HG02970 (cell line): Measurements from ENCODE around the gene SNAP29.
A peak's percentile ranks its signal among the peaks of the same experiment; 100 is the strongest.
"Not testable (repeated sequence)": the region's sequence is repeated elsewhere in the genome, so short reads cannot be mapped to it uniquely, and the experiment has no call there.

Source experiments
- ATAC-seq: cut with Tn5 transposase; IDR thresholded peaks from one replicate; pipeline ENCODE4 v1.9.1; 2021; ENCODE audit warnings: mild to moderate bottlenecking, moderate library complexity, moderate number of reproducible peaks; ENCODE audit not compliant: unreplicated experiment, low FRiP score

The SNAP29 gene

DNA sequence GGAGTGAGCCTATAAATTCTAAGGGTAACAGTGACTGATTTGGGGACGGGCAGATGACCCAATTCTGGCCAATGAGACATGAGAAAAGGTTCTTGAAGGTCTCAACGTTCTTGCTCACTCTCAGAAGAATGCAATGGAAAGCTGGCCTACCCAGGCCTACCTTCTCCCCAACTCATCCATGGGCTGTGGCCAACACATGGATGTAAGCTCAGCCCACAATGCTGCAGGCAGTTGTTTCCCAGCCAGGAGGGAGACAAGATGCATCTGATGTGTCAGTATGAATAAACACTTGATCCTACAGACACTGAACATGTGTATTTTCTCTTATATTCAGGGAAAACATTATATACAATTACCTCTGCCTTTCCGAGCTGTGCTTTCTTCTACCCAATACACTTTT lies 24.6 kb upstream of the SNAP29 start:
- no peak for ATAC-seq

DNA sequence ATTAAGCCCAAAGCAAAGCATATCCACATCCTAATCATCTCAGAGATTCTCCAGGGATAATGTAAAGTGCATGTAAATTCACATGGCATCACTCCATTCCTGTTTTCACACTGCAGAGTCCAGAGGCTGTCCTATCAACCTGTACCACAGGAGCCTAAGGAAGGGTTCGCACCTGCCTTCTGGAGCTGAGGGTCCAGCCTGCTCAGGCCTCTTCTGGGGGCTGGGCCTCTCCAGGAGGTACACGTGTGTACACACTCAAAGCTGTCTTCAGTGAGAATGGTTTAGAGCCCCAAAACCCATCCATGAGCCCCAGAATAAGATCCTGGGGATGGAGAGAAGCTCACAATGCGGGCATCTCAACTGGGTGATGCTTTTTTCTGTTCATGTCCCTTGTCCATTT lies 24.1 kb upstream of the SNAP29 start:
- ATAC-seq: no peak

DNA sequence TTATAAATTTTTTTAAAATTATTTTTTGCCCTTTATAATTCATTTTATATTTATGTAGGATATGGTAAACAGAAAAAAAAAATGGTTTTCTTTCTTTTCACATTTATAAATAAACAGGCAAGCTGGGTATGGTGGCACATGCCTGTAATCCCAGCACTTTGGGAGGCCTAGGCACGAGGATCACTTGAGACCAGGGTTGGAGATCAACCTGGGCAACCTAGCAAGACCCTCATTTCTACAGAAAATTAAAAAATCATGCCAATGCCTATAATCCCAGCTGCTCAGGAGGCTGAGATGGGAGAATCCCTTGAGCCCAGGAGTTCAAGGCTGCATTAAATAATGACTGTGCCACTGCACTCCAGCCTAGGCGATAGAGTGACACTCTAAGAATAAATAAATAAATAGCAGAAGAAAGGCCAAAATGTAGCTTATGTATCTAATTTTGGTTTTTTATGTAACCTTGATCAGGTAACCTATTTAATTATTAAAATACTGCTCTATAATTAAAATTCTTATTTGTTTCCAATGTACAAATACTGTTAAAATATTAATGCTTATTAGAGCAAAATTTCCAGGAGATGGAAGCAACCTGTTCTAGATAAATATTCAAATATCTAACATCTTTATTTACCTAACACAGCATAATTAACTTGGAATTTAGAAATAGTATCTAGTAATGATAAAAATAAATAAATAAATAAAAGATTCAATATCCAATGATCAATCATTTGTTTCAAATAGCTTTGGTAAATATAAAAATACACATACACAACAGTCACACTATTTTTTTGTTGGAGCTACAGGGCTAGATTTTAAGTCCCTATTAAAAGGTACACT lies 21.6 kb upstream of the SNAP29 start:
- ATAC-seq: no peak

DNA sequence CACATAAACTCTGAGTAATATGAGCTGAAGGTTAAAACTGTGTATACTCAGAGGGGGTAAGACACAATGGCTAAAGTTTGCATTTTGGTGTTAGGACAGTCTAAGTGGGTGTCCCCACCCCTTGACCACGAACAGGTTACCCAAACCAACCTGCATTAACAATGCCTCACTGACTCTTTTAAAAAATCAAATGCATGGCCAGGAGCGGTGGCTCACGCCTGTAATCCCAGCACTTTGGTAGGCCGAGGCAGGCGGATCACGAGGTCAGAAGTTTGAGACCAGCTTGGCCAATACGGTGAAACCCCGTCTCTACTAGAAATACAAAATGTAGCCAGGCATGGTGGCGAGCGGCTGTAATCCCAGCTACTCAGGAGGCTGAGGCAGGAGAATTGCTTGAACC lies 19.5 kb upstream of the SNAP29 start:
- not testable (repeated sequence) for ATAC-seq

DNA sequence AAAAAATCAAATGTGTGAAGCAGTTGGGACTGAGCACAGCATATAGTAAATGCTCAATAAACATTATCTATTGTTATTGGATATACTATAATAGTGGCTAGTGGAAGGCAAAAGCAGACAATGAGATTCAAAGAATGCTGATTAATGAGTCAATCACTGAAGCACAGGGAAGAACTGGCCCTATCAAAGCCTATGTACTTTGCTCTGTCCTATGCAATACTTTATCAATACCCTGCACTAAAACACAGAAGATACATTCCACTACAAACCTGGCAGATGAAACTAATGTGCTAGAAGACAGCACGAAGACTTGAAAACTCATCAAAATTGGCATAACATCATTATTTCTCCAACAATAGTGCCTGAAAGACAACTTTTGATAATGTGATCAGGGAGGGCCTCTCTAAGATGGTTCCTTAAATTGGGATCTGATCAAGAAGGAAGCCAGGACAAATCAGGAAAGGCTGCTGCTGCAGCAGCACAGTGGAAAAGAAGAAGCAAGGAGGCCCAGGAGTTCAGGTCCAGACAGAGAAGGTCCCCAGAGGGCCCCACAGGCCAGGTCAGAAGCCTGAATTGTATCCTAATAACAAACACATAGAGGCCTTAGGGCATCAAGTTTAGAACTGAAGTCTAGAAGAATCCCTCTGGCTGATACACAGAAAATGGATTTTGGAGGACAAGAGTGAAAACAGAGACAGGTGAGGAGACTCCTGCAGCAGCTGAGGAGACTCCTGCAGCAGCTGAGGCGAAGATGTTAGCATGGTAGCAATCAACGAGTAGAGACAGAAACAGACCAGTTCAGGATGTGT lies 18.8 kb upstream of the SNAP29 start:
- ATAC-seq: no peak

DNA sequence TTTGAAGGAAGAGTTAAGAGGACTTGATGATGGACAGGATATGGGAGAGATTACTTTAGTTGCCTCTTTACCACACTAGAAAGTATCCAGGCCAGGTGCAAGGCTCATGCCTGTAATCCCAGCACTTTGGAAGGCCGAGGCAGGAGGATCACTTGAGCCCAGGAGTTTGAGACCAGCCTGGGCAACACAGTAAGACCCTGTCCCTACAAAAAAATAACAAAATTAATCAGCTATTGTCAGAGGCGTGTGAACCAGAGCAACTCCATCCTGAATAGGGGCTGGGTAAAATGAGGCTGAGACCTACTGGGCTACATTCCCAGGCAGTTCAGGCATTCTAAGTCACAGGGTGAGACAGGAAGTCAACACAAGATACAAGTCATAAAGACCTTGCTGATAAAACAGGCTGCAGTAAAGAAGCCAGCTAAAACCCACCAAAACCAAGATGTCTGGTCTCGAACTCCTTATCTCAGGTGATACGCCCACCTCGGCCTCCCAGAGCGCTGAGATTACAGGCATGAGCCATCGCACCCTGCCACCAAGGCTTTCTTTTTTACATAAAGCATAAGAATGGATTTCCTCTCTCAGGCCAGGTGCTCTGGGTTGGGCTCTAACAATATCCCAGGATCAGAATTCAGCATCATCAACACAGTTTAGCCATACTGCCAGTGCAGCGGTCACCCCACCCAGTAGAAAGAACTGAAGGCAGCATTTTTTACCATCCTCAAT lies 18.0 kb upstream of the SNAP29 start:
- no peak for ATAC-seq

DNA sequence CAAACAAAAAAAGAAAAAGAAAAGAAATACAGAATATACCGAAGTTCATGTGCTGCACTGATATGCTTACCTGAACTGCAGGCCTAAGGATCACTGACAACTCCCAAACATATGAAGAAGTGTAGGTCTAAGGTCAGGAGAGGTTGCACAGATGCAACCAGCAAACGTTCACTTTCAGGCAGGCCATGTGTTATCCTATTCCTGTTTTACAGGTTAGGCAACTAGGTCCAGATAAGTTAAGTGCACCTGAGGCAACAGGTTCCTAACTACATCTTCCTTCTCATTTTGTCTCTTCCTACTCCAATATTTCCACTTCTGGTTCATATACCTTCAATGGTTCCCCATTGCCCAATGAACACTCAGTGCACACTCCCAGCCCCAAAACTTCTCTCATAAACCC lies 15.3 kb upstream of the SNAP29 start:
- ATAC-seq: no peak

DNA sequence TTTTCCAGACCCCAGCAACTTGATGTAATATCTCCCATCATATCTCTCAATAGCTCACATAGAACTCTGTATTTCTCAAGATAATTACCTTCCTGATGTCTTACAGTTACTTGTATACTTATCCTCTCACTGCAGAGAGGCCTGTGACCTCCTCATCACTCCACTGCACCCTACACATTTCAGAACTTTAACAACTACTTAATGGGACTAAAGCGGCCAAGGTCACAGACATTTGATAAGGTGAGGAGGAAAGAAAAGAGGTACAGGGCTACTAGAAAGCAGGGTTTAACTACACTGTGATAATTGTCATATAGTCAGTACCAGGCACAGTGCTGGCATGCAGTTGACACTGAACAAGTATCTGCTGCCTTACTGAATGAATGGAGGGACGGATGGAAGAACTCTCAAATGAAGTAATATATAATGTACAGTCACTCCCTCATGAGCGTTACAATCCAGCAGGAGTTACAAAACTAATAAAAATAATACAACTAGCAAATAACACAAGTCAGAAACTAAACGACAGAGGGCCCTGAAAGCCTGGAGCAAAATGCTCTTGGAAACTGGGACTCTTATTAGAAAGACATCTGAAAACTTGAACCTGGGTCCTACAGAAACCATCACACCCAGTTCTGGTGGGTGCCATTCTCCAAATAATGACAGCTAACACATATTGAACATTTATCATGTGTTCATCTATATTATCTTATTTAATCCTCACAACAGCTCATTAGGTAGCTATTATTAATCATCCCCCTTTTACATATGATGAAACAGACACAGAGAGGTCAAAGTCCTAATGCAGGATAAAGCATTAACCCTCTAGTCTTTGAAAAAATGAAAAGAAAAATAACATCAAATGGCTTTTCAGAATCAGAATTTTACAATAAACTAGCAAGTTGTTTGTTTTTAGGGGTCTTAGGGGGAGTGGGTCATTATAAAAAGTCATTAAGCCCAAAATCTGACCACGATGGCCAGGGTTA lies 14.5 kb upstream of the SNAP29 start:
- no peak for ATAC-seq

DNA sequence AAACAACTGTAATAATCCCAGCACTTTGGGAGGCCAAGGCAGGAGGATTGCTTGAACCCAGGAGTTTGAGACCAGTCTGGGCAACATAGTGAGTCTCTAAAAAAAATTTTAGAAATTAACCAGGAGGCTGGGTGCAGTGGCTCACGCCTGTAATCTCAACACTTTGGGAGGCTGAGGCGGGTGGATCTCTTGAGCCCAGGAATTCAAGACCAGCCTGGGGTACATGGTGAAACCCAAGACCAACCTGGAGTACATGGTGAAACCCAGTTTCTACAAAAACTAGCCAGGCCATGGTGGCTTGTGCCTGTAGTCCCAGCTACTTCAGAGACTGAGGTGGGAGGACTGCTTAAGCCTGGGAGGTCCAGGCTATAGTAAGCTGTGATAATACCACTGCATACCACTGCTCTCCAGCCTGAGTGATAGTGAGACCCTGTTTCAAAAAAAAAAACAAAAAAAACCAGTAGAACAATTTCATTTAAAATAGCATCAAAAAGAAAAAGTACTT lies 11.4 kb upstream of the SNAP29 start:
- ATAC-seq: no peak

DNA sequence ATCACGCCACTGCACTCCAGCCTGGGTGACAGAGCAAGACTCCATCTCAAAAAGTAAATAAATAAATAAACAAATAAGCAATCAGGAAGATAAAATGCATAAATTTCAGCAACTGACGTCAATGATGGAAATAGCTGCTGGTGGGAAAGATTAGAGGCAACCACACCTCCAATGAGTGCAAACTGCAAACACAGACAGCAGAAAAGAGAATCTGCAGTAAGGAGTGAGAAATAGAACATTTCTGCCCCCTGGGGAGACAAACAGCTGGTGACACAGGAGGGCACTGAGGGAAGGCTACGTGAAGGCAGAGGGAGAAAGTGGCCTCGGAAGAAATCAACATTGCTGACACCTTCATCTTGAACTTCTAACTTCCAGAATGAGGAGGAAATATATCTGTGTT lies 6.7 kb upstream of the SNAP29 start:
- ATAC-seq: no peak

DNA sequence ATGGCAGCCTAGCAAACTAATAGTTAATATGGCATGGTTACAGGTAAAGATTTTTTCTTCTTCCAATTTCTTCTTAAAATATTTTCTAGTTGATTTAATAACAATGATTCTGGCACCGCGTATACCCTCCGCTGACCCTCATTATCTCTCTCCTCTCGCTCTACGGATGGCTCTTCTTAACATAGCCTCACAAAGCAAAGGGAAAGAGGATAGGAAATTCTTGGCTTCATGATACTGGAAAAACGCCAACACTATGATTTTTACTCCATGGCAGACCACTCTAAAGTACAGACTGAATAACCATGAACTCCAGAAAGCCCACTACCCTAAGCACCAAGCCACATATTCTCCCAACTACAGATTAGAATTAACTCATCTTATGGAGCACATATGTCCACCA lies 6.3 kb upstream of the SNAP29 start:
- no peak for ATAC-seq

DNA sequence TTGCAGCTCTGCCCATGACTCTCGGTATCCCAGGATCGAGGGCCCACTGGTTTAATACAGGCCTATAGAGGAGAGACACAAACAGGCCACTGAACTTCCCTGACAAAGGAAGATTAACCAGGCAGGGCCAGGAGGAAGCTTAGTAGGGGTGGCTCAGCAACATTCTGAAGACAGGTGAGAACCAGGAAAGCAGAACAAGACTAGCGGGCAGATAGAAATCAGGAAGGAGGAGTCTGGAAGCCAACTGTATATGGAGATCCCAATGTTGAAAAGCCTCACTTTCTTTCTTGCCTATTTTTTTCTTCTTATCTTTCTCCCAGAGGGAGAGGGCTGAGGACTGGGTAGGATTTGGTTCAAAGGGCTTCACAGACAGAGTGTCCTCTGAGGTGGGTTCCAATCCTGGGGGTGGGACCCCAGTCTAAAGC lies 5.6 kb upstream of the SNAP29 start:
- ATAC-seq: no peak

DNA sequence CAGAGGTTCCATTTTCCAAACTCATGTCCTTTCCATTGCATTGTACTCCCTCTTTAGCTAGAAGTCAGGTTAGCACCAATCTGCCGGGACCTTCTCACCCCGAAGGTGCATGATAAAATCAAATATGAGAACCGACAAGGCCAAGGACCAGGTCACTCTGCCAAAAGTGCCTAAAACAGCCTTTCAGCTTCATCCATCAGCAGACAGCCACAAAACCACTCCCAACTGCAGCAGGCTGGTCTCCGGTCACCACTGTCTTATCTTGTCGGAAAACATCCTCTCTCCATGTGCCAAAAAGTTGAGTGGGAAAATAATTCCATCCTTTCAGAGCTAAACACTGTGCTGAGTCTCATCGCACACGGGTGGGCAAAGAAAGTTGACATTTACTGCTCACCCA lies 1.6 kb upstream of the SNAP29 start:
- no peak for ATAC-seq

DNA sequence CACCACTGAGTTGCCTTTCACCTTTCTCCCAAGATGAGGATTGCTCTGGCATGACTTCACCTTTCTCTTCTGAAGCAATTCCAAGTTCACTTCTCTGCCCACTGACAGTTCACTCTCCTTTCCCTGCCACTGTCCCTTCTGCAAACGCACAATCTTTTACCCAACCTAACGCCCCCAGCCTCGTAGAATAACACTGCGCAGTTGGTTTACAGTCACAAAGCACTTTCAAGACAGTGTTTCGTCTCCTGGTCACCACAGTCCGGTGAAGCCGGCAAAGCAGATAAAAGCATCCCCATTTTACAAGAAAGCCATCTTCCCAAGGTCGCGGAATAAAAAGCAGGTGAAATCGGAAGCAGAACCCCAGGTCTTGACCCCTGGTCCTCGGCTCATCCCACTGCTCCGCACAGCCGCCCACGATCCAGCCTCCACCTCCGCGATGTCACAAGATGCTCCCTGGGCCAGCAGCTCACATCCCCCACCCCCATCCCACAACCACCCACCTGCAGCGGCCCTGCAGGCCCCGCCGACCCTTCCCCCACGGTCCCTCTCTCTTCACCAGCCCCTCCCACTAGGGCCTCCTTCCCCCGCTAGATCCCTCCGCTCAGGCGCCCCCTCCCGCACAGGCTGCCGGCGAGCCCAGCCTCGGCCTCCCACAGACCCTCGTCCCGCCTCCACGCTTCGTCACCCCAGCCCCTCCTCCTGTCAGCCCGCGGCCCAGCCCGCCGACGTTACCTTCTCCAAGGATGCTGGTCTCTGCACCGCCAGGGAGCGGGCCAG lies 781 bp upstream of the SNAP29 start:
- peak; percentile 48 for ATAC-seq

DNA sequence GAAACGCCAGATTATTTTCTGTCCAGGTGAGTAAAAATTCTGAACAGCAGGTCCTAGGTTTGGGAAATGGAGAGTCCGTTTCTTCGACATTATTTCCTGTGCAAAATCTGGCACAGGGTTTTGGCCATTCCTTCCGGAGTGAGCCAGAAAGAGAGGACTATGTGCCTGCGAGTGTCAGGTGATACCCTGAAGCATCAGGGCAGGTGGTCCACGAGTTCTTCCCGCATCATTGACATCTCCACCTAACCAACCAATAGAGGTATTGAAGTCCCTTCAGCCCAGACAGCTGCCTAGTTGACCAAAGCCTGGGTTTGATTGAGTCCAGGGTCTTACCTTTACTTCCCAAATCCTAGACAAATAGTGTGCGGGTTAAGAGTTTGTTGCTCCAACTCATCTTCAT lies 808 bp downstream of the SNAP29 start:
- ATAC-seq: no peak

DNA sequence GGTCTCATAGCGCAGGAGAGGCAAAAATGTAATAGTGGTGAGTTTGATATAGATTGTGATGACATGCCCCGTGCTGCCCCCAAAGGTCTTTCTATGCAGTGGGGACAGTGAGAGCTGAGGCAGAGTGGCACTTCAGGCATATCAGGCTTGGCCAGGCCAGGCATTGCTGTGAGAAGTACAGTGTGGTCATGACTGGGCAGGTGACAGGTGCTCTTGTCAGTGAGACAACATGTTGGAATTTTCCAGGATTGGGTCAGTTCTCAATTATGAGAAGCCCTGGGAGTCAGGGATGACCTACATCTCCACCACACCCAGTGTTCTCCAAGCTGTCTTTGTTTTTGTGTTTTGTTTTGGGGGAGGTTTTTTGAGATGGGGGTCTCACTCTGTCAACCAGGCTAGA lies 3.7 kb downstream of the SNAP29 start:
- no peak for ATAC-seq

DNA sequence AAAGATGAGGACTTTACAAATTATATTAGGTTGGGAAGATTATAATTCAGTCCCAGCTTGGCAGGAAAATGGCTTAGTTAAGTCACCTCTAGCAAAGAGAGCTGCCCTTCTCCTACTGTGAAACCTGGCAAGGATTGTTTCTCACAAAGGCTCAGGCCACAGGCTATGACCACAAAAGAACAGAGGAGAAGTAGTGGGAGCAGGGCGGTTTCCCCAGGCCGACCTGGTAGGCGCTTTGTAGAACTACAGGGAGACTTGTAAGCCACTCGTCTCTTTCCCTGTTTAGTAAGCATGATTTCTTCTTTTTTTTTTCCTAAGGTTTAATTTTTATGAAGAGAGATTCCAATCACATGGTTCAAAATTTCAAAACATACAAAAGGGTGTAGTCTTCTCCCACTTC lies 4.6 kb downstream of the SNAP29 start:
- ATAC-seq: no peak

DNA sequence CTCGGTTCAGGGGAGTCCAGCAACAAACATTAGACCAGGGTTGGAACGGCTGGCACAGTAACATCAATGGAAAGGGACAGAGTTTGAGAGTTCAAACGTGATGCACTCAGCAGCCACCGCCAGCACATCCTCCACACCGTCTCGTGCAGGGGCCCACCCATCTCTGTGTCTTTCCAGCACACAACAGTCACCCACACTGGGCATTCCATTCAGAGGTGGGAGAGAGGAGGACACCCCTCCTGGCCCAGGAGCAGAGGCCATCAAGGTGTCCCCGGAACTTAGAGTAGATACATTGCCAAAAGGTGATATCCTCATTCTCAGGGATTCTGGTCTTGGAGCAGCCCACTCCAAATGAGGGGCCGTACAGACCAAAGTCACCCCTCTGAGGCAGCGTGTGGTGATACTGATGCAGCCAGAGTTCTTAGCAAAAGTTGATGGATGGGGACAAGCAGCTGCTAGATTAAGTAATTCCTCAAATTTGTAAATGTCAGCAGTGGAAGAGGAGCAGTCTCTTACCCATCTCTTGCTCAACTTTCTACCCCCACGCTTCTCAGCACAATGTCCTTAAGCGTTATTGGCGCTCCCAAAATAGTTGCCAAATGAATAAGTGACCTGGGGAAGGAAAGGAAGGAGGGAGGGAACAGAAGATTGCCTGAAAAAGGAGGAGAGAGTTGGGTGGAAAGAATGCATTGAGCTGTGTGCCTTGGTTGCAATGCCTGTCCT lies 5.5 kb downstream of the SNAP29 start:
- ATAC-seq: no peak
